ENCODE measurements around the gene UBAP1L. TPM values are rescaled to one million over a fixed set of nuclear protein-coding genes. Genes with fewer than 3 reads are reported as not detected.
A peak's percentile ranks its signal among the peaks of the same experiment; 100 is the strongest.

UBAP1L gene
- total RNA-seq, 1 experiment from 2014 or later: 3.0 TPM

DNA sequence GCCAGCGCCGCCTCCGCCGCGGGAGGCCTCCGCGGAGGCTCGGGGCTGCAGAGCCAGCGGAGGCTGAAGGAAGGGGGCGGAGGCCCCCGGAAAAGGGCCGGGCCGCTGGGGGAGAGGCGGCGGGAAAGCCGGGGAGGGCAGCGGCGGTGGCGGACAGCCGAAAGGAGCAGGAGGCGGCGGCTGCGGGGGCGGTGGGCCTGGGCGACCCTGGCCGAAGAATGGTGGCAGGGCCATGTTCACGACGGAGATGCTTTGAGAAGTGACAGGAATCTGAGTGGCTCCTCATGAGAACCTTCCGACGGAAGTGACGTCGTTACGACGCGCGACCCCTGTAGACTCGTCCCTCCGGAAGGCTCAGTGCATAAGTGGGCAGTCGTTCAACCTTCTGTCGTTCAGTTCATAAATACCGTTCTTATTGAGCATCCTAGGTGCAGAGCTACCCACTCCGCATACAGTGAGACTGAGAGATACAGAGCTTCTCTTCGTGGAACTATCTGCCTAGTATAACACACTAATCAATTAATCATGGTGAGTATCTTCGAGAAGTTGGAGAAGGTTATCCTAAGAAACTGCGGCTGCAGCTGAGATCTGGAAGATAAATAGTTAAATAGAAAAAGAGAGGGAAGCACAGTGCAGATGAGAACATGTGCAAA lies 18.7 kb upstream of the UBAP1L start, which contains the start of gene PDCD7:
Gene PDCD7 (minus strand): TSS at position 261 of the 653 bp plus-strand sequence. CDS start 27 bp downstream, at position 234.
- H3K18ac ChIP-seq (ENCODE audit: insufficient read length, low read depth, low read length): no peak within 1 kb of the TSS
- H3K23ac ChIP-seq (ENCODE audit: insufficient read length, low read depth, low read length): no peak within 1 kb of the TSS
- H3K9me3 ChIP-seq (ENCODE audit: control insufficient read depth, low read depth, low read length): peaks cover 9% of the 10 kb centered on the region
- H2BK20ac ChIP-seq (ENCODE audit: low read depth, low read length, poor library complexity, severe bottlenecking): no peak within 1 kb of the TSS
- H2BK120ac ChIP-seq (ENCODE audit: low read depth, low read length, poor library complexity, severe bottlenecking): no peak within 1 kb of the TSS
- peak within 1 kb of the TSS; percentile 92 for H3K4me2 ChIP-seq (ENCODE audit: insufficient read depth, insufficient read length, low read length)
- peaks cover 4% of the 10 kb centered on the region for H3K27me3 Mint-ChIP-seq (ENCODE audit: low read depth)
- no peak within 1 kb of the TSS for H3K27ac ChIP-seq (ENCODE audit: insufficient read length, low read depth, low read length)
- peak; percentile 87 for DNase-seq
- H3K56ac ChIP-seq (ENCODE audit: insufficient read length, low read depth, low read length): no peak within 1 kb of the TSS
- peaks cover 10 to 23% of the 10 kb centered on the region in 2 experiments for H3K4me1 Mint-ChIP-seq
- H3K36me3 Mint-ChIP-seq (ENCODE audit: insufficient read depth in 1 of 3, low read depth in 3 of 3): peaks cover 13 to 37% (median 37%) of the 10 kb centered on the region in 3 experiments
- H3K4me3 Mint-ChIP-seq: peak within 1 kb of the TSS; percentile 88 to 94
- H3K79me1 ChIP-seq (ENCODE audit: insufficient read depth, low read depth, low read length, poor library complexity, severe bottlenecking): no peaks in the 10 kb centered on the region
- no peak within 1 kb of the TSS; the same call in 1 of the 2 replicates for H3K14ac ChIP-seq (ENCODE audit: insufficient read depth, low read length)
- peak within 1 kb of the TSS; percentile 85 for H3K9ac ChIP-seq (ENCODE audit: extremely low read depth, insufficient read length, low read length)
- no peaks in the 10 kb centered on the region for H3K27me3 ChIP-seq (ENCODE audit: insufficient read depth, low read length)
- H3T11ph ChIP-seq (ENCODE audit: low read length): no peak within 1 kb of the TSS
- H3K4me1 ChIP-seq (ENCODE audit: insufficient read depth, low read length): no peaks in the 10 kb centered on the region; the same call in 1 of the 2 replicates
- no peaks in the 10 kb centered on the region for H3K23me2 ChIP-seq (ENCODE audit: insufficient read length, low read depth, low read length, poor library complexity, severe bottlenecking)
- no peak within 1 kb of the TSS for H4K91ac ChIP-seq (ENCODE audit: insufficient read length, low read depth, low read length)
- no peak within 1 kb of the TSS for H2AK5ac ChIP-seq (ENCODE audit: insufficient read length, low read length)
- no peak within 1 kb of the TSS for H2BK12ac ChIP-seq (ENCODE audit: insufficient read length, low read depth, low read length)
- H4K8ac ChIP-seq (replicated peaks; ENCODE audit: insufficient read length, low read depth, low read length): no peak within 1 kb of the TSS
- TF ChIP-seq CTCF (conservative IDR thresholded peaks at IDR 0.05): no peak
- H3K79me2 ChIP-seq (ENCODE audit: insufficient read depth, low read length): no peaks in the 10 kb centered on the region
- peaks cover 32 to 35% of the 10 kb centered on the region in 2 experiments for H3K9me3 Mint-ChIP-seq
- no peaks in the 10 kb centered on the region for H4K20me1 ChIP-seq (ENCODE audit: control insufficient read depth, insufficient read depth, insufficient read length)
- peak within 1 kb of the TSS; percentile 76 for H2AFZ ChIP-seq (ENCODE audit: low read length)
- peak within 1 kb of the TSS; percentile 6 for H4K5ac ChIP-seq (ENCODE audit: insufficient read length, low read depth, low read length)
- WGBS (ENCODE audit: extremely low coverage, insufficient read length, low lambda C conversion rate): no CpG with 5 or more reads among the region's 45 CpGs
- no peak within 1 kb of the TSS for H2BK15ac ChIP-seq (ENCODE audit: low read depth, low read length)
- no peak within 1 kb of the TSS for H2BK5ac ChIP-seq (ENCODE audit: insufficient read length, low read length)
- H3K27ac Mint-ChIP-seq: peak within 1 kb of the TSS; percentile 96 to 98 (median 97)
- no peak within 1 kb of the TSS for H3K4ac ChIP-seq (ENCODE audit: low read depth, low read length)

All from H9 (cell line).